ENCODE results near the gene HAO1.

DNA sequence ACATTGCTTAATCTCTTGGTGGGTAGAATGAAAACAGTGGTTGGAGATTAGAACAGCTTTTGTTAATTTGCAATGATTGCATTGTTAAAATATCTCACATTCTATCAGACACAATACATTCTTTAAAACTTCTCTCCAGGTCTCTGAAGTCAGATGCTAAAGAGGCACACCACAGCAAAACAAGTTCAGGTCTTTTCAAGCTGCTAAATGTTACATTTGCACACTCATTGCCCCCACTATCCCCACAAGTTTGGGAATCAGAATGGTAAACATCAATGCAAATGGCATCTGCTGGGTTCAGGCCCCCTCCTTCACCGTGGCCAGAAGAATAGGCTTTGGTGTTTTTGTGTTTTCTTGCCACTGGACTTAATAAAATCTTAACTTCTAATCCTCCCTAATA lies 10.1 kb upstream of the HAO1 start:
- TF ChIP-seq SIN3A (IDR thresholded peaks at IDR 0.05; ENCODE audit: borderline replicate concordance, insufficient read depth, low read length) (no peak), POLR2AphosphoS5 (IDR thresholded peaks at IDR 0.05; ENCODE audit: low read depth, low read length) (no peak)

Measured in PFSK-1 (cell line).